HEK293T (cell line): ENCODE results near the gene DAG1.

Experiments
- CTCF ChIA-PET: fragments of 350-600 bp; formaldehyde crosslinking; extraction: SDS; loops from one replicate; lab custom pipeline; 2021; ENCODE audit warnings: antibody characterized with exemption, inconsistent platforms; lab: Yijun Ruan, JAX
- POLR2A ChIA-PET: fragments of 350-600 bp; formaldehyde crosslinking; extraction: SDS; loops from one replicate; lab custom pipeline; 2020; ENCODE audit warnings: antibody characterized with exemption, inconsistent platforms; lab: Yijun Ruan, JAX
- DNase-seq: peaks from one replicate; pipeline ENCODE4 v3.0.0; 2012; ENCODE audit warnings: mixed read lengths; ENCODE audit errors: extremely low spot score
- ARNT ChIP-seq: fragments of 450-650 bp; IDR thresholded peaks from 2 replicates; pipeline ENCODE4 v1.6.1; 2017; ENCODE audit warnings: mild to moderate bottlenecking
- BHLHE40 ChIP-seq: fragments of 450-650 bp; IDR thresholded peaks from 2 replicates; pipeline ENCODE4 v1.6.1; 2016; ENCODE audit warnings: mild to moderate bottlenecking, moderate library complexity, borderline replicate concordance
- CTBP1 ChIP-seq: fragments of 450-650 bp; IDR thresholded peaks from 2 replicates; pipeline ENCODE4 v1.6.1; 2016; ENCODE audit warnings: borderline replicate concordance
- ELF4 ChIP-seq: fragments of 450-650 bp; IDR thresholded peaks from 2 replicates; pipeline ENCODE4 v1.6.1; 2017; ENCODE audit warnings: antibody characterized with exemption
- FOXA1 ChIP-seq: fragments of 450-650 bp; IDR thresholded peaks from 2 replicates; pipeline ENCODE4 v1.6.1; 2016; ENCODE audit warnings: mild to moderate bottlenecking
- FOXK2 ChIP-seq: fragments of 450-650 bp; IDR thresholded peaks from 2 replicates; pipeline ENCODE4 v1.6.1; 2016; ENCODE audit warnings: mild to moderate bottlenecking
- FOXM1 ChIP-seq: fragments of 450-650 bp; IDR thresholded peaks from 2 replicates; pipeline ENCODE4 v1.6.1; 2017; ENCODE audit warnings: mild to moderate bottlenecking, borderline replicate concordance
- HDGF ChIP-seq: fragments of 450-650 bp; IDR thresholded peaks from 2 replicates; pipeline ENCODE4 v1.6.1; 2017; ENCODE audit warnings: antibody characterized with exemption, borderline replicate concordance
- L3MBTL2 ChIP-seq: fragments of 450-650 bp; conservative IDR thresholded peaks from 2 replicates; pipeline ENCODE4 v1.6.1; 2016; ENCODE audit warnings: mild to moderate bottlenecking
- LEF1 ChIP-seq: fragments of 450-650 bp; IDR thresholded peaks from 2 replicates; pipeline ENCODE4 v1.6.1; 2017; ENCODE audit warnings: mild to moderate bottlenecking, borderline replicate concordance
- NFRKB ChIP-seq: fragments of 450-650 bp; IDR thresholded peaks from 2 replicates; pipeline ENCODE4 v1.6.1; 2016; ENCODE audit warnings: mild to moderate bottlenecking, moderate library complexity
- SP1 ChIP-seq: fragments of 450-650 bp; IDR thresholded peaks from 2 replicates; pipeline ENCODE4 v1.6.1; 2017
- SUZ12 ChIP-seq: fragments of 450-650 bp; IDR thresholded peaks from 2 replicates; pipeline ENCODE4 v1.6.1; 2016; ENCODE audit warnings: mild to moderate bottlenecking
- TARDBP ChIP-seq: fragments of 450-650 bp; IDR thresholded peaks from 2 replicates; pipeline ENCODE4 v1.6.1; 2016
- ZNF384 ChIP-seq: fragments of 450-650 bp; IDR thresholded peaks from 2 replicates; pipeline ENCODE4 v1.6.1; 2016
- TF ChIP-seq, protein P1 (sequence below): fragments of 450-650 bp; IDR thresholded peaks from 2 replicates; pipeline ENCODE4 v1.6.1; 2016

Gene DAG1

DNA sequence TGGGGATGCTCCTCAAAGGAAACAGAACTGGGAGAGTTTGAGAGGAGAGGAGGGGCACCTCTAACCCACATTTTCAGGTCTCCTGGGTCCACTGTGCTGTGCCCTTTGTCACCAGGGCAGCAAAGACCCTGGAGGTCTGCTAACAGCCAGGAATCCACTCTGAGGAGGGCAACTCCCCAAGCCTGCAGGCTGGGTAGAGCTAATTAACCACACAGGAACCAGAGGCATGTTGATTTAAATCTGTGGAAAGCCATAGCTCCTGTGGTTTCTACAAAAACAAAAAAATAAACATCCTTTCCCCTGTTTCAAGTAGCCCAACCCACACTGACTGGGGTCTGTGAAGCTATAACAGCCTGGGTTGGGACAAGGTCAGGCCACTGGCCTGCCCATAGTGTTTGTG is 82.0 kb downstream of the DAG1 start:
- no peak for DNase-seq
- CTCF ChIA-PET: interaction anchor here (1.3 kb wide), 1 partner anchor 12 kb away, joined by 4 read pairs; no protein-coding TSS in a partner anchor
- POLR2A ChIA-PET: interaction anchor here (1.8 to 4.3 kb wide), 2 partner anchors 11 to 121 kb away, joined by 5 to 21 read pairs; no protein-coding TSS in a partner anchor
- TF ChIP-seq SP1 (no peak), SUZ12 (no peak), TARDBP (no peak), ARNT (no peak), NFRKB (no peak), FOXK2 (no peak), ZNF384 (no peak), FOXM1 (no peak), BHLHE40 (no peak), FOXA1 (no peak), CTBP1 (no peak), LEF1 (no peak), HDGF (no peak)

DNA sequence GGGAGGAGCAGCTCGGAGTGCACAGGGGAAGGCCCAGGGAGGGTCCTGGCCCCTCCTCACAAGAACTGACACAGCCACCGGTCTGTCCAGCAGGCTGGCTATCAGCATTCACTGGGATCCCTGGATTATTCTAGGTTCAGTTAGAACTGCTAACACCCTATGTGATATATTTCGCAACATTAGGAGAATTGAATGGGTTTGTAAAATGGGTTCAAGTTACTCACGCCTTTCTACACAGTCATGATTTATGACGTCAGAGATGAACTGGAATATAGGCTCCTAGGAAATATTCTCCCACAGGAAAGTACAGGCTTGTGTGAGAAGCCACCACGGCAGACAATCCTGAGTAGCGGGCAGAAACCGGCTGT is 83.2 kb downstream of the DAG1 start:
- ChIA-PET POLR2A (interaction anchor here (1.9 to 4.3 kb wide), 2 partner anchors 11 to 13 kb away, joined by 7 to 21 read pairs; no protein-coding TSS in a partner anchor), CTCF (no interaction called here)
- no peak for DNase-seq
- no peak for TF ChIP-seq ZNF384
- TF ChIP-seq, protein P1, sequence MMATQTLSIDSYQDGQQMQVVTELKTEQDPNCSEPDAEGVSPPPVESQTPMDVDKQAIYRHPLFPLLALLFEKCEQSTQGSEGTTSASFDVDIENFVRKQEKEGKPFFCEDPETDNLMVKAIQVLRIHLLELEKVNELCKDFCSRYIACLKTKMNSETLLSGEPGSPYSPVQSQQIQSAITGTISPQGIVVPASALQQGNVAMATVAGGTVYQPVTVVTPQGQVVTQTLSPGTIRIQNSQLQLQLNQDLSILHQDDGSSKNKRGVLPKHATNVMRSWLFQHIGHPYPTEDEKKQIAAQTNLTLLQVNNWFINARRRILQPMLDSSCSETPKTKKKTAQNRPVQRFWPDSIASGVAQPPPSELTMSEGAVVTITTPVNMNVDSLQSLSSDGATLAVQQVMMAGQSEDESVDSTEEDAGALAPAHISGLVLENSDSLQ: peak; percentile 72

DNA sequence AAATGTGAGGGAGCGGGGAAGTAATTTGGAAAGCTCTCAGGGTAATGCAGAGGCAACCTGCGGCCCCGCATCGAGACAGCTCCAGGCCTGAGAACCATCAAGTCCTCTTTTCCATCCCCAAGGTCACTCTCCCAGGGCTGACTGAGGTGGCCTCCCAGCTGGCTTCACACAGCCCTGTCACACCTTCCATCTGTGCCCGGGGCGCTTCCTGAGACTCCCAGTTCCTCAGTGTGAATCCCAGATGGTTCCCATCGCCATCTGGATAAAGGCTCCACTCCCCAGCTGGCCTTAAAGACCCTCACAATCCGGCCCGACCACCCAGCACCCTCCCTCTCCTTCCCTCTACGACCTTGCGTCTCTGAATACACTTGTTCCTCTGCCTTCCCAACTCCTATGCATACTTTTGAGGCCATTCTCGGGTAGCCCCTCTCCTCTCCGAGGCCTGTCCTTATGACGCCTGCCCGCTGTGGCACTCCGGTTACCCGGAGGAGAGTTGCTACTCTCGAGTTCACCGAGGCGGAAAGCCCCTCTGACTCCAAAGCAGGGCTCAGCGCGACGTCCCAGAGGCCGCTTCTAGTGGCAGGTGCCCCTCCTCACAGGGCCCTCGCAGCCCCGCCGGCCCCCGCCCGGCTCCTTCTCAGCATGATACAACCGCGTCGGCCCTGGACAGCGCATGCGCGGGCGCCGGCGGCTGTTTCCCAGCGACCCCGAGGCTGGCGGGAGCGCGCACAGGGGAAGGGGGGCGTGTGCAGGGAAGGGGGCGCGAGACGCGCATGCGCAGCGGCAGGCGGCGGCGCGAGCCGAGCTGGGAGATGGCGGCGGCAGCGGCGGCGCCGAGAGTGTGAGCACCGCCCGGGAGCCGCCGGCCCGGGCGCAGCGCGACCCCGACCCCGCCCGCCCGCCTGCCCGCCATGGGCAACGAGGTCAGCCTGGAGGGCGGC is 83.9 kb downstream of the DAG1 start, which contains the start of gene BSN:
Gene BSN (plus strand): TSS at position 786 of the 941 bp plus-strand sequence. CDS start 126 bp downstream, at position 912.
- CTCF ChIA-PET: interaction anchor here (0.8 kb wide), 2 partner anchors 14 to 118 kb away, joined by 5 to 7 read pairs; no protein-coding TSS in a partner anchor
- peak; percentile 100 for DNase-seq
- POLR2A ChIA-PET: interaction anchor here (1.1 to 4.3 kb wide), 3 partner anchors 10 to 118 kb away, joined by 6 to 21 read pairs (median 7); no protein-coding TSS in a partner anchor
- TF ChIP-seq SP1: no peak
- TF ChIP-seq L3MBTL2: peak; percentile 83
- 0 out of 2 replicates have a peak, but pooled peaks have one; percentile 27 for TF ChIP-seq ARNT
- no peak for TF ChIP-seq HDGF
- no peak for TF ChIP-seq LEF1
- no peak for TF ChIP-seq SUZ12
- TF ChIP-seq FOXM1: no peak

DNA sequence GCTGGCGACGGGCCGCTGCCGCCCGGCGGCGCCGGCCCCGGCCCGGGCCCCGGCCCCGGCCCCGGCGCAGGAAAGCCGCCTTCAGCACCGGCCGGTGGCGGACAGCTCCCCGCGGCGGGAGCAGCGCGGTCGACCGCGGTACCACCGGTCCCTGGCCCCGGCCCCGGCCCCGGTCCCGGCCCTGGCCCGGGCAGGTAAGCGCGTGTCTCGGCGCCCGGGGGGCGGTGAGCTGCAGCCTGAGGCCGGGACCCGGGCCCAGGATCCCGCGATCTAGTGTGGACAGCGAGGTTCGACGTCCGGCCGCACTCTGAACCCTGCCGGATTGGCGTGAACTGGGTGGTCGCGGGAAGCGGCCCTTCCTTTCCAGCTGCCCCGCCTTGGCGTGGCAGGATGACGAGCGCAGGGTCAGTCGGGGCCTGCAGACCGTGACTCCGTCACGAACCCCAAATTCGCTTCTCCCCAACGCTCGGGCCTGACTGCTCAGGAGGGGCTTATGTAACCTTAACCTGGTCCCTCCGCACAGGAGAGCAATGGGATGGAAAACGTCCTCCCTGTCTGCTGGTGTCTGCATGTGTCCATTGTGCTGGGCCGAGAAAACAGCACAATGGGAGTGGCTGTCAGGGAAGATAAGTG is 84.7 kb downstream of the DAG1 start:
- POLR2A ChIA-PET: interaction anchor here (1.1 to 4.3 kb wide), 3 partner anchors 9 to 117 kb away, joined by 6 to 21 read pairs (median 7); no protein-coding TSS in a partner anchor
- no peak for DNase-seq
- CTCF ChIA-PET: interaction anchor here (0.8 to 1.0 kb wide), 3 partner anchors 15 to 117 kb away, joined by 4 to 7 read pairs (median 5); no protein-coding TSS in a partner anchor
- TF ChIP-seq ARNT: no peak
- no peak for TF ChIP-seq TARDBP
- TF ChIP-seq SP1: no peak
- TF ChIP-seq ELF4: no peak
- no peak for TF ChIP-seq NFRKB
- TF ChIP-seq, protein P1: no peak
- no peak; the same call in 1 of the 2 replicates for TF ChIP-seq L3MBTL2
- TF ChIP-seq FOXM1: no peak
- TF ChIP-seq HDGF: no peak

DNA sequence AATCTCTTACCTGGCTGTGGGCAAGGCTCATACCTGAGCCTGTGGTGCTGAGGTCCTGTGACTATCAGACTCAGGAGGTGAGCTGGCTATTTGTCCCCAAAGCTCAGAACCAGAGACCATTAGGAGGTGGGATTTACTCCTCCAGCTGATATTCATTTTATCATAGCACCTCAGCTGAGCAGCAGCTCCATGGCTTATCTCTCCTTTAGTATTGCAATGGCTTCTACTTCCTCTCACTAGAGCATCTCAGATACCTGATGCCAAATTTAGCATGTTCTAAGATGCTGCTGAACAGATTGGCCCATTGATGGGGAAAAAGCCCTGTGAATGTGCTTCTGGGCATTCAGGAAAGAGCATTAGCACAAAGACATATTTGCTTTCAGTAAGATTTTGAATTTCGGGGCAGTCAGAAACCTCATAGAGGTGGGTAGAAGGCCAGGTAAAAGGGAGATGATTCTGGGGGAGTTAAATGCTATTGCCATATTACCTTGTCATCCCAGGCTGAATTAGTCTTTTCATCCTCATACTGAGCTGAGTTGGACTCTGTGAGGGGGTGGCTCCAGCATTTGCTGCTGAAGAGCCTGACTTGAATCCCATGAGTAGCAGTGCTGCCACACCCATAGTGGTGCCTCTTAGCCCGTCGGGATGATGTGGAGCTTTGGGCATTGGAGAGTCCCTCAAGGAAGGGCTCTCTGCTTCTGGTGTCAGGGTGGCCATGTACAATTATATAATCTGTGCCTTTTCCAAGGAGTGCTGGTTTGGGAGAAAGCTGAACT is 86.6 kb downstream of the DAG1 start:
- no peak for DNase-seq
- ChIA-PET CTCF (interaction anchor here (1.0 to 1.5 kb wide), 2 partner anchors 10 to 17 kb away, joined by 3 to 4 read pairs; no protein-coding TSS in a partner anchor), POLR2A (interaction anchor here (2.2 kb wide), 1 partner anchor 17 kb away, joined by 5 read pairs; no protein-coding TSS in a partner anchor)
- TF ChIP-seq FOXK2: no peak
- TF ChIP-seq BHLHE40: no peak
- TF ChIP-seq HDGF: no peak
- no peak for TF ChIP-seq ZNF384
- no peak for TF ChIP-seq L3MBTL2
- TF ChIP-seq, protein P1: no peak
- TF ChIP-seq FOXA1: no peak
- no peak for TF ChIP-seq NFRKB
- no peak for TF ChIP-seq LEF1
- no peak for TF ChIP-seq TARDBP
- no peak for TF ChIP-seq SUZ12
- TF ChIP-seq SP1: no peak
- TF ChIP-seq CTBP1: no peak
- TF ChIP-seq ARNT: no peak
- TF ChIP-seq ELF4: no peak
